ENCODE results near the gene MYPOP.

GRCh38 chr19:45899919-45900589 is 2.4 kb downstream of the MYPOP start:
- TF ChIP-seq POLR2A (IDR thresholded peaks at IDR 0.05; ENCODE audit: low read length): no peak
- no peak for TF ChIP-seq GATA1 (IDR thresholded peaks at IDR 0.05; ENCODE audit: low read depth, low read length)

All from erythroblast (primary cell).